Activated naive CD8-positive, alpha-beta T cell (primary cell): Measurements from ENCODE around the gene AMIGO1.
A peak's percentile ranks its signal among the peaks of the same experiment; 100 is the strongest.

Experiments
- H3K27ac Mint-ChIP-seq: one replicate; pipeline ENCODE4 v1.8.0; 2021; ENCODE audit warnings: mixed read lengths
- H3K27me3 Mint-ChIP-seq: one replicate; pipeline ENCODE4 v1.8.0; 2021; ENCODE audit warnings: mixed read lengths
- H3K36me3 Mint-ChIP-seq: one replicate; pipeline ENCODE4 v1.8.0; 2021; ENCODE audit warnings: mixed read lengths
- H3K4me1 Mint-ChIP-seq: one replicate; pipeline ENCODE4 v1.8.0; 2021; ENCODE audit warnings: low read depth, mixed read lengths
- H3K4me3 Mint-ChIP-seq: one replicate; pipeline ENCODE4 v1.8.0; 2021; ENCODE audit warnings: mild to moderate bottlenecking, mixed read lengths
- H3K9me3 Mint-ChIP-seq: one replicate; pipeline ENCODE4 v1.8.0; 2021; ENCODE audit warnings: low read depth, mixed read lengths

The AMIGO1 gene

GRCh38 chr1:109472779-109473178, 36.7 kb downstream of the AMIGO1 start:
- H3K27me3 Mint-ChIP-seq = peaks cover 30% of the 10 kb centered on the region
- H3K4me1 Mint-ChIP-seq = peaks cover 4% of the 10 kb centered on the region
- no peak overlapping the region for H3K4me3 Mint-ChIP-seq
- H3K27ac Mint-ChIP-seq = no peak overlapping the region
- H3K9me3 Mint-ChIP-seq = no peaks in the 10 kb centered on the region
- no peaks in the 10 kb centered on the region for H3K36me3 Mint-ChIP-seq

GRCh38 chr1:109470245-109470644, 39.3 kb downstream of the AMIGO1 start:
- Mint-ChIP-seq H3K4me1 (peaks cover 10% of the 10 kb centered on the region), H3K27me3 (peaks cover 25% of the 10 kb centered on the region), H3K4me3 (no peak overlapping the region), H3K27ac (no peak overlapping the region), H3K9me3 (no peaks in the 10 kb centered on the region), H3K36me3 (no peaks in the 10 kb centered on the region)

GRCh38 chr1:109468903-109469302, 40.6 kb downstream of the AMIGO1 start:
- Mint-ChIP-seq H3K36me3 (no peaks in the 10 kb centered on the region), H3K27ac (no peak overlapping the region), H3K27me3 (peaks cover 33% of the 10 kb centered on the region), H3K9me3 (no peaks in the 10 kb centered on the region), H3K4me1 (peaks cover 10% of the 10 kb centered on the region), H3K4me3 (no peak overlapping the region)

- Mint-ChIP-seq H3K27ac (no peak overlapping the region), H3K4me3 (no peak overlapping the region), H3K36me3 (no peaks in the 10 kb centered on the region), H3K27me3 (peaks cover 33% of the 10 kb centered on the region), H3K9me3 (no peaks in the 10 kb centered on the region), H3K4me1 (peaks cover 10% of the 10 kb centered on the region)
Measured at GRCh38 chr1:109468061-109468460, 41.5 kb downstream of the AMIGO1 start.

GRCh38 chr1:109467301-109467777, 42.2 kb downstream of the AMIGO1 start:
- peaks cover 29% of the 10 kb centered on the region for H3K27me3 Mint-ChIP-seq
- peaks cover 10% of the 10 kb centered on the region for H3K4me1 Mint-ChIP-seq

GRCh38 chr1:109466452-109467300, 42.9 kb downstream of the AMIGO1 start, which contains the start of gene SYPL2:
Gene SYPL2 (plus strand): TSS chr1:109466546. CDS start chr1:109466844, 298 bp downstream.
- H3K4me1 Mint-ChIP-seq = peaks cover 10% of the 10 kb centered on the region
- peaks cover 29% of the 10 kb centered on the region for H3K27me3 Mint-ChIP-seq
- H3K4me3 Mint-ChIP-seq = peak within 1 kb of the TSS; percentile 86
- no peak within 1 kb of the TSS for H3K27ac Mint-ChIP-seq
- H3K36me3 Mint-ChIP-seq = no peaks in the 10 kb centered on the region
- H3K9me3 Mint-ChIP-seq = no peaks in the 10 kb centered on the region

More at GRCh38 chr1:109467301-109467777, 42.2 kb downstream of the AMIGO1 start:
- Mint-ChIP-seq H3K36me3 (no peaks in the 10 kb centered on the region), H3K9me3 (no peaks in the 10 kb centered on the region), H3K4me3 (peak overlapping the region; percentile 69), H3K27ac (no peak overlapping the region)

- no peaks in the 10 kb centered on the region for H3K9me3 Mint-ChIP-seq
- peaks cover 27% of the 10 kb centered on the region for H3K27me3 Mint-ChIP-seq
- no peak overlapping the region for H3K27ac Mint-ChIP-seq
- H3K4me1 Mint-ChIP-seq = peaks cover 10% of the 10 kb centered on the region
- H3K36me3 Mint-ChIP-seq = no peaks in the 10 kb centered on the region
- H3K4me3 Mint-ChIP-seq = peak overlapping the region; percentile 86
Measured at GRCh38 chr1:109466125-109466451, 43.4 kb downstream of the AMIGO1 start.

GRCh38 chr1:109457819-109458218, 51.7 kb downstream of the AMIGO1 start:
- Mint-ChIP-seq H3K9me3 (peaks cover 10% of the 10 kb centered on the region), H3K4me1 (no peaks in the 10 kb centered on the region), H3K27me3 (peaks cover 18% of the 10 kb centered on the region), H3K4me3 (no peak overlapping the region), H3K27ac (no peak overlapping the region), H3K36me3 (peaks cover 10% of the 10 kb centered on the region)

- no peaks in the 10 kb centered on the region for H3K4me1 Mint-ChIP-seq
- peaks cover 22% of the 10 kb centered on the region for H3K27me3 Mint-ChIP-seq
- peaks cover 10% of the 10 kb centered on the region for H3K36me3 Mint-ChIP-seq
- H3K9me3 Mint-ChIP-seq = peaks cover 10% of the 10 kb centered on the region
- no peak overlapping the region for H3K27ac Mint-ChIP-seq
- H3K4me3 Mint-ChIP-seq = no peak overlapping the region
Measured at GRCh38 chr1:109454497-109455133, 54.9 kb downstream of the AMIGO1 start.
